ENCODE results near the gene RBBP4. TPM values are rescaled to one million over a fixed set of nuclear protein-coding genes. Genes with fewer than 3 reads are reported as not detected.

The RBBP4 gene
- total and polyA plus RNA-seq, 2 of the 13 experiments (the other 11 are each of a cell fraction or from before 2014, with no cell fraction given) = 64.4 to 166 TPM

GRCh38 chr1:32622806-32623681 lies 28.0 kb upstream of the RBBP4 start:
- Histone ChIP-seq H3K27me3 (ENCODE audit: control insufficient read depth in 1 of 2, insufficient read depth in 2 of 2, low read length in 2 of 2) (no peaks in the 10 kb centered on the region; a peak in 1 of 5 replicates), H3K4me3 (replicated peaks in 1 of 3; ENCODE audit: insufficient read depth in 1 of 3, low read depth in 2 of 3, low read length in 3 of 3) (no peak overlapping the region), H3K4me1 (ENCODE audit: insufficient read depth, low read length) (no peaks in the 10 kb centered on the region), H3K4me2 (ENCODE audit: low read depth, low read length) (no peak overlapping the region), H3K79me2 (ENCODE audit: insufficient read depth, low read length) (no peaks in the 10 kb centered on the region), H3K27ac (ENCODE audit: extremely low read length, insufficient read depth, low read length) (no peak overlapping the region), H4K20me1 (ENCODE audit: insufficient read depth, low read length) (no peaks in the 10 kb centered on the region), H3K9me3 (ENCODE audit: low read length) (no peaks in the 10 kb centered on the region), H3K9ac (ENCODE audit: insufficient read depth, low read depth, low read length) (no peak overlapping the region), H3K36me3 (replicated peaks in 1 of 2; ENCODE audit: control insufficient read depth in 1 of 2, insufficient read depth in 2 of 2, low read length in 2 of 2) (peaks cover 0 to 17% of the 10 kb centered on the region in 2 experiments; a peak in 3 of 5 replicates), H2AFZ (ENCODE audit: low read length) (no peak overlapping the region)
- no TSS peak for BruUV-seq (replicated peaks)
- DNase-seq (ENCODE audit: low spot score) = no peak
- 94% methylated on average over 3 of the region's 3 CpGs for WGBS (ENCODE audit: low lambda C conversion rate)
- FAIRE-seq = no peak
- intact Hi-C loops (cut with micrococcal nuclease; ENCODE audit: unreplicated experiment) = loop anchor here (5.0 kb wide), 1 partner anchor 101 kb away; no protein-coding TSS in a partner anchor
- in situ Hi-C loops (cut with HindIII; ENCODE audit: extremely low pct_ligation_motif_present, low pct_unique_long_range_greater_than_20kb) = no loop called here
- no peak for TF ChIP-seq PRPF4 (IDR thresholded peaks at IDR 0.05; ENCODE audit: low read depth, low read length, poor library complexity, severe bottlenecking)
- TF ChIP-seq, protein P1, sequence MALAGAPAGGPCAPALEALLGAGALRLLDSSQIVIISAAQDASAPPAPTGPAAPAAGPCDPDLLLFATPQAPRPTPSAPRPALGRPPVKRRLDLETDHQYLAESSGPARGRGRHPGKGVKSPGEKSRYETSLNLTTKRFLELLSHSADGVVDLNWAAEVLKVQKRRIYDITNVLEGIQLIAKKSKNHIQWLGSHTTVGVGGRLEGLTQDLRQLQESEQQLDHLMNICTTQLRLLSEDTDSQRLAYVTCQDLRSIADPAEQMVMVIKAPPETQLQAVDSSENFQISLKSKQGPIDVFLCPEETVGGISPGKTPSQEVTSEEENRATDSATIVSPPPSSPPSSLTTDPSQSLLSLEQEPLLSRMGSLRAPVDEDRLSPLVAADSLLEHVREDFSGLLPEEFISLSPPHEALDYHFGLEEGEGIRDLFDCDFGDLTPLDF (CRISPR knock-in tag; IDR thresholded peaks at IDR 0.05) = no peak
- no peak for TF ChIP-seq ZNF7 (CRISPR knock-in tag; IDR thresholded peaks at IDR 0.05)
- TF ChIP-seq SAP130 (CRISPR knock-in tag; IDR thresholded peaks at IDR 0.05; ENCODE audit: low read depth) = no peak
- no peak for TF ChIP-seq NONO (IDR thresholded peaks at IDR 0.05)
- no peak for TF ChIP-seq NONO (CRISPR knock-in tag; conservative IDR thresholded peaks at IDR 0.05)
- TF ChIP-seq JARID2 (CRISPR knock-in tag; IDR thresholded peaks at IDR 0.05; ENCODE audit: insufficient replicate concordance) = no peak
- no peak for TF ChIP-seq ZNF713 (CRISPR knock-in tag; IDR thresholded peaks at IDR 0.05)
- no peak for TF ChIP-seq ZNF432 (CRISPR knock-in tag; IDR thresholded peaks at IDR 0.05; ENCODE audit: borderline replicate concordance)
- TF ChIP-seq NFKB2 (CRISPR knock-in tag; IDR thresholded peaks at IDR 0.05; ENCODE audit: borderline replicate concordance) = no peak
- no peak for TF ChIP-seq ZSCAN5A (CRISPR knock-in tag; IDR thresholded peaks at IDR 0.05; ENCODE audit: borderline replicate concordance)
- no peak for ATAC-seq
- ChIA-PET CTCF (ENCODE audit: low intra/inter-chr PET ratio, low total read pairs) (no interaction called here), POLR2A (interaction anchor here (1.1 kb wide), 1 partner anchor 11 kb away, joined by 3 read pairs; no protein-coding TSS in a partner anchor)
